Measurements from ENCODE around the gene GAS7.

DNA sequence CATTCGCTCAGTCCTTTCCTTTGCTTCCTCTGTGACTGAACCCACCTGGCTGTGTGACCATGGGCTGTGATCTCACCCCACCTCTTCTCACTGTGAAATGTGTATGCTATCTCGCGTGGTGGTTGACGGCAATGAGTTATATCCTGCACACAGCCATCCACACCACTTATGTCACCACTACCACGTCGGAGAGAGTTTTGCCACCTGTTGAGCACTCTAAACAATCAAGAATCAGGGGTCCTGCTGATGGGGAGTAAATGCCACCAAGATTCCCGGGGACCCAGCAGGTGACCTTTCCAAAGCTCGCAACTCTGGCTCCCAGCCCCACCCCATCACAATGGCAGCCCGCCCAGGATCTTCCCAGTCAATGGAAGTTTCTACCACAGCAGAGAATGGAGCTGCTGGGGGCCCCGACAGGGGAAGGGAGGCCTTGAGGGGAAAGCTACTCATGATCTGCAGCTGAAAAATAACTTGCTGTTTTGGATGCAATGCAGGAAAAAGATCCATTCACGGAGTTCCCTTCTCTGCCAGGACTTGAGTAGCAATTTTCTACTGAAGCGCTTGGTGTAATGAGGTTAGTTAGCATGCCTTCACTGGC lies 267.2 kb downstream of the GAS7 start:
- TF ChIP-seq, protein P1, sequence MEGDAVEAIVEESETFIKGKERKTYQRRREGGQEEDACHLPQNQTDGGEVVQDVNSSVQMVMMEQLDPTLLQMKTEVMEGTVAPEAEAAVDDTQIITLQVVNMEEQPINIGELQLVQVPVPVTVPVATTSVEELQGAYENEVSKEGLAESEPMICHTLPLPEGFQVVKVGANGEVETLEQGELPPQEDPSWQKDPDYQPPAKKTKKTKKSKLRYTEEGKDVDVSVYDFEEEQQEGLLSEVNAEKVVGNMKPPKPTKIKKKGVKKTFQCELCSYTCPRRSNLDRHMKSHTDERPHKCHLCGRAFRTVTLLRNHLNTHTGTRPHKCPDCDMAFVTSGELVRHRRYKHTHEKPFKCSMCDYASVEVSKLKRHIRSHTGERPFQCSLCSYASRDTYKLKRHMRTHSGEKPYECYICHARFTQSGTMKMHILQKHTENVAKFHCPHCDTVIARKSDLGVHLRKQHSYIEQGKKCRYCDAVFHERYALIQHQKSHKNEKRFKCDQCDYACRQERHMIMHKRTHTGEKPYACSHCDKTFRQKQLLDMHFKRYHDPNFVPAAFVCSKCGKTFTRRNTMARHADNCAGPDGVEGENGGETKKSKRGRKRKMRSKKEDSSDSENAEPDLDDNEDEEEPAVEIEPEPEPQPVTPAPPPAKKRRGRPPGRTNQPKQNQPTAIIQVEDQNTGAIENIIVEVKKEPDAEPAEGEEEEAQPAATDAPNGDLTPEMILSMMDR (IDR thresholded peaks at IDR 0.05; ENCODE audit: insufficient read depth, low read length) = no peak
- TF ChIP-seq, protein P2, sequence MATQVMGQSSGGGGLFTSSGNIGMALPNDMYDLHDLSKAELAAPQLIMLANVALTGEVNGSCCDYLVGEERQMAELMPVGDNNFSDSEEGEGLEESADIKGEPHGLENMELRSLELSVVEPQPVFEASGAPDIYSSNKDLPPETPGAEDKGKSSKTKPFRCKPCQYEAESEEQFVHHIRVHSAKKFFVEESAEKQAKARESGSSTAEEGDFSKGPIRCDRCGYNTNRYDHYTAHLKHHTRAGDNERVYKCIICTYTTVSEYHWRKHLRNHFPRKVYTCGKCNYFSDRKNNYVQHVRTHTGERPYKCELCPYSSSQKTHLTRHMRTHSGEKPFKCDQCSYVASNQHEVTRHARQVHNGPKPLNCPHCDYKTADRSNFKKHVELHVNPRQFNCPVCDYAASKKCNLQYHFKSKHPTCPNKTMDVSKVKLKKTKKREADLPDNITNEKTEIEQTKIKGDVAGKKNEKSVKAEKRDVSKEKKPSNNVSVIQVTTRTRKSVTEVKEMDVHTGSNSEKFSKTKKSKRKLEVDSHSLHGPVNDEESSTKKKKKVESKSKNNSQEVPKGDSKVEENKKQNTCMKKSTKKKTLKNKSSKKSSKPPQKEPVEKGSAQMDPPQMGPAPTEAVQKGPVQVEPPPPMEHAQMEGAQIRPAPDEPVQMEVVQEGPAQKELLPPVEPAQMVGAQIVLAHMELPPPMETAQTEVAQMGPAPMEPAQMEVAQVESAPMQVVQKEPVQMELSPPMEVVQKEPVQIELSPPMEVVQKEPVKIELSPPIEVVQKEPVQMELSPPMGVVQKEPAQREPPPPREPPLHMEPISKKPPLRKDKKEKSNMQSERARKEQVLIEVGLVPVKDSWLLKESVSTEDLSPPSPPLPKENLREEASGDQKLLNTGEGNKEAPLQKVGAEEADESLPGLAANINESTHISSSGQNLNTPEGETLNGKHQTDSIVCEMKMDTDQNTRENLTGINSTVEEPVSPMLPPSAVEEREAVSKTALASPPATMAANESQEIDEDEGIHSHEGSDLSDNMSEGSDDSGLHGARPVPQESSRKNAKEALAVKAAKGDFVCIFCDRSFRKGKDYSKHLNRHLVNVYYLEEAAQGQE (IDR thresholded peaks at IDR 0.05; ENCODE audit: insufficient replicate concordance, low read depth) = no peak
